Epithelial cell of alveolus of lung (primary cell): ENCODE data around the gene RGCC. TPM values are rescaled to one million over a fixed set of nuclear protein-coding genes. Genes with fewer than 3 reads are reported as not detected.

Experiments
- total RNA-seq: library from RNA; depleted of rRNA; stranded (reverse); fragments of >200 nt; gene quantifications from 2 replicates; pipeline ENCODE4 v1.2.1, GENCODE V29; 2015

Gene RGCC
- 31.8 and 76.5 TPM in 2 replicates for total RNA-seq

DNA sequence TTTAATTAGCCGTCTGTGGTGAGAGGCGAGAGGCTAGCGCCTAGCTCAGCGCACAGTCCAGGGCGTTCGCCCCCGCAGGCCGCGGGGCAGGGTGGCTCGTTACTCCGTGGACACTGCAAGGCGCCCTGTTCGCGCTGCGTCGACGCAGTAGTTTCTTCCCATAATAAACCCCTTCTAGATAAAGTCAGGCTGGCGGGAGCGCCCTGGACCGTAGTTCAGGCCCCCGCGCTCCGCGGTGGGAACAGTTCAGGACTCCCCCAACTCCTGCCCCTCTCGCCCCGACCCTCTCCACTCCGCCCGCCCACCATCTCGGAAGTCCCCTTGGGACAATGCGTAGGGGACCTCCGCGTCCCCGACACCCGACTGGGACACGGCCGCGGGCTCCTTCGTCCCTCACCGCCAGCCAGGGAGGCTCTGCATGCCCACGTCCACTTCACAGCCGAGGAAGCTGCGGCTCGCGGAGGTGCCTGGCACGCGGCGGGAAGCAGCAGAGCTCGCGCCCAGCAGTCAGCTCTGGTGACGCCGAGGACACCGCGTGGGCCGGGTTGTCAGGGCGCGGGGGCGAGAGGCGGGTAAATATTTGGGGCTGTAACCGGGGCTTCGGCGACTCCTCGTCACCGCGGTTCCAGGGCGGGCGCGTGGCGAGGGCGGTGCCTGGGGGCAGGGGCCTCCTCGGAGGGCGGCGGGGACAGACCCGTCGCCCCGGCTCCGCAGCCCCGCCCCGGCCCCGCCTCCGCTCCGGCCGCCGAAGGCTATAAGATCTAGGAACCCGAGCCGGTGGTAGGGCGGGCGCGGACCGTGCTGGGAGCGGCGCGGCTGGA, at the start of gene RGCC:
TSS of gene RGCC (plus strand) at position 783 of the 821 bp plus-strand sequence. CDS start 158 bp downstream, outside the sequence.

Other genes starting within 250 kb of the RGCC start
- gene MTRF1, start 194.0 kb upstream of the RGCC start, total RNA-seq: 5.3 and 12.7 TPM in 2 replicates
- 6.3 and 10.5 TPM in 2 replicates for gene NAA16, start 146.3 kb upstream of the RGCC start, total RNA-seq